Stimulated activated CD4-positive, alpha-beta T cell treated with anti-CD3 and anti-CD28 coated beads, TNF-alpha, amount 100 ng/mL, for 24 hours (primary cell): Measurements from ENCODE around the gene FER1L5.
"Not testable (repeated sequence)": the region's sequence is repeated elsewhere in the genome, so short reads cannot be mapped to it uniquely, and the experiment has no call there.

ENCODE experiments used
- DNase-seq, 3 experiments: peaks; one replicate each; pipeline ENCODE4 v3.0.0-alpha.2; 2020; ENCODE audit warnings: low read depth in 3 of 3

The FER1L5 gene

GRCh38 chr2:96636551-96637171 is 5.9 kb upstream of the FER1L5 start:
- no peak for DNase-seq

GRCh38 chr2:96637385-96638143 is 5.0 kb upstream of the FER1L5 start:
- DNase-seq: peak; percentile 61 to 82 (median 66)

GRCh38 chr2:96638144-96639121 is 4.1 kb upstream of the FER1L5 start, which contains the start of gene KANSL3:
Gene KANSL3, minus strand, starts transcription at chr2:96638312. Its CDS starts 1,177 bp downstream, at chr2:96637135.
- DNase-seq: peak; percentile 80 to 88 (median 81)

- DNase-seq: no peak
Measured at GRCh38 chr2:96647681-96648080, 5.1 kb downstream of the FER1L5 start.

GRCh38 chr2:96648306-96648930 is 5.9 kb downstream of the FER1L5 start:
- DNase-seq: no peak

GRCh38 chr2:96649342-96649741 is 6.8 kb downstream of the FER1L5 start:
- no peak for DNase-seq

GRCh38 chr2:96651793-96652192 is 9.2 kb downstream of the FER1L5 start:
- DNase-seq: no peak

- DNase-seq: not testable (repeated sequence)
Measured at GRCh38 chr2:96654791-96655190, 12.2 kb downstream of the FER1L5 start.

GRCh38 chr2:96655526-96655925 is 13.0 kb downstream of the FER1L5 start:
- no peak for DNase-seq

- no peak for DNase-seq
Measured at GRCh38 chr2:96656540-96656939, 14.0 kb downstream of the FER1L5 start.

GRCh38 chr2:96661324-96661723 is 18.8 kb downstream of the FER1L5 start:
- DNase-seq: no peak

- no peak for DNase-seq
Measured at GRCh38 chr2:96662360-96662759, 19.8 kb downstream of the FER1L5 start.

GRCh38 chr2:96663177-96663576 is 20.6 kb downstream of the FER1L5 start:
- no peak for DNase-seq

GRCh38 chr2:96663829-96664228 is 21.3 kb downstream of the FER1L5 start:
- no peak for DNase-seq

- DNase-seq: no peak
Measured at GRCh38 chr2:96664366-96664925, 21.9 kb downstream of the FER1L5 start.

- no peak for DNase-seq
Measured at GRCh38 chr2:96665083-96665569, 22.6 kb downstream of the FER1L5 start.

- DNase-seq: not testable (repeated sequence)
Measured at GRCh38 chr2:96665717-96666116, 23.2 kb downstream of the FER1L5 start.

GRCh38 chr2:96668771-96669170 is 26.2 kb downstream of the FER1L5 start:
- DNase-seq: no peak

- DNase-seq: no peak
Measured at GRCh38 chr2:96669539-96670215, 27.1 kb downstream of the FER1L5 start.

- DNase-seq: no peak
Measured at GRCh38 chr2:96679848-96680247, 37.3 kb downstream of the FER1L5 start.
